A549 (cell line): ENCODE results near the gene SH3BP5. TPM values are rescaled to one million over a fixed set of nuclear protein-coding genes. Genes with fewer than 3 reads are reported as not detected.

Experiments
- ATOH8 ChIP-seq: fragments of 250-450 bp; sonication (Bioruptor Pico); IDR thresholded peaks from 2 replicates; pipeline ENCODE4 v1.5.0; 2020; ENCODE audit warnings: low read depth, mild to moderate bottlenecking, moderate library complexity
- CTCF ChIP-seq: fragments of >200 bp; sonication (Bioruptor Twin); formaldehyde crosslinking; IDR thresholded peaks from 3 replicates; pipeline ENCODE4 v1.5.1; 2016
- ELK1 ChIP-seq: fragments of 150-350 bp; IDR thresholded peaks from 2 replicates; pipeline ENCODE4 v1.6.1; 2014; ENCODE audit warnings: low read depth, mild to moderate bottlenecking, low read length
- ESRRA ChIP-seq: fragments of 150-350 bp; IDR thresholded peaks from 2 replicates; pipeline ENCODE4 v1.6.1; 2014; ENCODE audit warnings: mild to moderate bottlenecking, low read length, borderline replicate concordance
- FOSB ChIP-seq: fragments of 250-450 bp; sonication (Bioruptor Pico); IDR thresholded peaks from 2 replicates; pipeline ENCODE4 v1.5.0; 2020; ENCODE audit warnings: mild to moderate bottlenecking, moderate library complexity
- FOSL2 ChIP-seq, 2 experiments: fragments of 450-650 bp in 1 of 2; fragments of >200 bp in 1 of 2; sonication (Bioruptor Twin) in 1 of 2; formaldehyde crosslinking; IDR thresholded peaks; 2 replicates each; pipeline versions ENCODE4 v1.5.0 to v1.6.1; 2016 to 2020; ENCODE audit warnings: mild to moderate bottlenecking in 1 of 2, moderate library complexity in 1 of 2
- FOXS1 ChIP-seq: fragments of 250-450 bp; sonication (Bioruptor Pico); IDR thresholded peaks from 2 replicates; pipeline ENCODE4 v1.5.0; 2020; ENCODE audit warnings: mild to moderate bottlenecking, moderate library complexity
- HEYL ChIP-seq: fragments of 250-450 bp; sonication (Bioruptor Pico); IDR thresholded peaks from 2 replicates; pipeline ENCODE4 v1.8.0; 2021; ENCODE audit warnings: mild to moderate bottlenecking, moderate library complexity
- HOXA7 ChIP-seq: fragments of 250-450 bp; sonication (Bioruptor Pico); IDR thresholded peaks from 2 replicates; pipeline ENCODE4 v1.5.0; 2020; ENCODE audit warnings: mild to moderate bottlenecking, moderate library complexity
- JUN ChIP-seq, 2 experiments: fragments of >200 bp; sonication (Bioruptor Twin); formaldehyde crosslinking; IDR thresholded peaks; 2 replicates in 1 of 2; 3 replicates in 1 of 2; pipeline ENCODE4 v1.6.1; 2016 to 2017
- MAFK ChIP-seq: fragments of 450-650 bp; IDR thresholded peaks from 2 replicates; pipeline ENCODE4 v1.6.1; 2014; ENCODE audit not compliant: partially characterized antibody
- MAX ChIP-seq: IDR thresholded peaks from 2 replicates; pipeline ENCODE4 v1.6.1; 2012
- NPAS2 ChIP-seq: fragments of 250-450 bp; sonication (Bioruptor Pico); IDR thresholded peaks from 2 replicates; pipeline ENCODE4 v1.8.0; 2022; ENCODE audit warnings: mild to moderate bottlenecking, moderate library complexity, borderline replicate concordance
- PBX3 ChIP-seq: IDR thresholded peaks from 2 replicates; pipeline ENCODE4 v1.6.1; 2012
- POLR2AphosphoS2 ChIP-seq: conservative IDR thresholded peaks from 2 replicates; pipeline ENCODE4 v1.6.1; 2012; ENCODE audit warnings: low read length, improper control_type of control experiment, inconsistent platforms
- RCOR1 ChIP-seq: fragments of 150-350 bp; IDR thresholded peaks from 2 replicates; pipeline ENCODE4 v1.6.1; 2014; ENCODE audit warnings: antibody characterized with exemption, low read length, low read depth
- RFX5 ChIP-seq: fragments of 450-650 bp; IDR thresholded peaks from 2 replicates; pipeline ENCODE4 v1.7.1; 2014; ENCODE audit warnings: antibody characterized with exemption, mild to moderate bottlenecking, moderate library complexity
- SMC3 ChIP-seq: fragments of >200 bp; sonication (Bioruptor Twin); formaldehyde crosslinking; IDR thresholded peaks from 3 replicates; pipeline ENCODE4 v1.6.1; 2018; ENCODE audit warnings: inconsistent platforms
- TFCP2L1 ChIP-seq: fragments of 250-450 bp; sonication (Bioruptor Pico); IDR thresholded peaks from 2 replicates; pipeline ENCODE4 v1.5.0; 2021; ENCODE audit warnings: mild to moderate bottlenecking
- TP53 ChIP-seq: fragments of 250-450 bp; sonication (Bioruptor Pico); IDR thresholded peaks from 2 replicates; pipeline ENCODE4 v1.5.0; 2021; ENCODE audit warnings: mild to moderate bottlenecking, moderate library complexity
- USF2 ChIP-seq: fragments of 450-650 bp; IDR thresholded peaks from 2 replicates; pipeline ENCODE4 v1.6.1; 2014; ENCODE audit warnings: antibody characterized with exemption
- ZSCAN20 ChIP-seq: fragments of 250-450 bp; sonication (Bioruptor Pico); IDR thresholded peaks from 2 replicates; pipeline ENCODE4 v1.8.0; 2022; ENCODE audit warnings: mild to moderate bottlenecking, moderate library complexity
- polyA plus RNA-seq, 4 experiments: library from polyadenylated mRNA; depleted of rRNA in 3 of 4; stranded (reverse); fragments of >200 nt; fragmentation: RNase III in 1 of 4; extraction: RNeasy Plus Mini Kit Qiagen cat#74134 plus additional on column Dnase treatment in 1 of 4; gene quantifications; 2 replicates in 3 of 4; 3 replicates in 1 of 4; pipeline ENCODE4 v1.2.3, GENCODE V29; 2011 to 2017

Gene SH3BP5
- polyA plus RNA-seq, 2 of the 4 experiments (the other 2 are of a cell fraction) = 10.9 to 16.0 TPM

GRCh38 chr3:15269091-15269989 is 63.0 kb downstream of the SH3BP5 start (continued):
- TF ChIP-seq USF2 (no peak), ATOH8 (CRISPR knock-in tag) (no peak), MAX (peak; percentile 87), RCOR1 (no peak), HOXA7 (no peak), SMC3 (peak; percentile 28; the same call in 1 of the 3 replicates), ZSCAN20 (CRISPR knock-in tag) (no peak), FOSB (CRISPR knock-in tag) (no peak), ESRRA (no peak), PBX3 (no peak), FOSL2 (IDR thresholded peaks at IDR 0.05) (peak; percentile 91), FOSL2 (CRISPR knock-in tag; IDR thresholded peaks at IDR 0.05) (peak; percentile 99), HEYL (CRISPR knock-in tag) (no peak), CTCF (no peak), NPAS2 (CRISPR knock-in tag) (no peak), TP53 (CRISPR knock-in tag) (no peak), RFX5 (no peak), MAFK (peak; percentile 94), FOXS1 (no peak), JUN (IDR thresholded peaks at IDR 0.05) (no peak), TFCP2L1 (CRISPR knock-in tag) (no peak), ELK1 (no peak), POLR2AphosphoS2 (no peak)
- TF ChIP-seq, all 56 proteins: peak for 12
